CD4-positive, alpha-beta T cell (primary cell): Measurements from ENCODE around the gene PNLDC1. TPM values are rescaled to one million over a fixed set of nuclear protein-coding genes. Genes with fewer than 3 reads are reported as not detected.

ENCODE experiments used
- ATAC-seq: fragments of 200-7000 bp; cut with Tn5 transposase; one replicate; pipeline ENCODE4 v1.10.0; 2022; ENCODE audit warnings: mild to moderate bottlenecking; ENCODE audit not compliant: poor library complexity
- CTCF ChIA-PET: fragments of 350-600 bp; sonication (Branson Sonifier 250); formaldehyde crosslinking; loops from one replicate; lab custom pipeline; 2021; ENCODE audit warnings: antibody characterized with exemption, inconsistent platforms; lab: Charles Lee
- POLR2A ChIA-PET: fragments of 350-600 bp; sonication (Branson Sonifier 250); formaldehyde crosslinking; loops from one replicate; lab custom pipeline; 2021; ENCODE audit warnings: antibody characterized with exemption, inconsistent platforms; lab: Charles Lee
- DNase-seq, 14 experiments: peaks; one replicate each; pipeline ENCODE4 v3.0.0-alpha.2; 2013 to 2020; ENCODE audit warnings: mixed read lengths in 2 of 14
- H3K27ac ChIP-seq, 2 donors: one replicate each; pipeline versions ENCODE4 v1.5.1 to v1.7.0; 2013; ENCODE audit warnings: low read length in 2 of 2, low read depth in 1 of 2, mild to moderate bottlenecking in 1 of 2
- H3K27me3 ChIP-seq, 2 experiments: 1 replicate in 1 of 2; 2 replicates in 1 of 2; pipeline versions ENCODE4 v1.6.1 to v1.7.0; 2013; ENCODE audit warnings: low read length in 2 of 2, control low read depth in 1 of 2, mild to moderate bottlenecking in 1 of 2, moderate library complexity in 1 of 2; ENCODE audit not compliant: insufficient read depth in 2 of 2, control insufficient read depth in 1 of 2
- H3K36me3 ChIP-seq: one replicate; pipeline ENCODE4 v1.6.1; 2013; ENCODE audit warnings: low read length, control low read depth; ENCODE audit not compliant: insufficient read depth
- H3K4me1 ChIP-seq: one replicate; pipeline ENCODE4 v1.6.1; 2013; ENCODE audit warnings: low read length, control low read depth; ENCODE audit not compliant: insufficient read depth
- H3K4me3 ChIP-seq: one replicate; pipeline ENCODE4 v1.5.1; 2013; ENCODE audit warnings: mild to moderate bottlenecking, low read length, moderate library complexity
- H3K9me3 ChIP-seq, 2 experiments: 1 replicate in 1 of 2; 2 replicates in 1 of 2; pipeline versions ENCODE4 v1.6.1 to v1.7.0; 2013; ENCODE audit warnings: low read length in 2 of 2, mild to moderate bottlenecking in 2 of 2, control low read depth in 1 of 2, moderate library complexity in 1 of 2; ENCODE audit not compliant: control insufficient read depth in 1 of 2, insufficient read depth in 1 of 2
- H3K27ac Mint-ChIP-seq: one replicate; pipeline ENCODE4 v1.8.0; 2020; ENCODE audit warnings: mixed read lengths
- H3K27me3 Mint-ChIP-seq: one replicate; pipeline ENCODE4 v1.8.0; 2021; ENCODE audit warnings: mixed read lengths
- H3K36me3 Mint-ChIP-seq: one replicate; pipeline ENCODE4 v1.8.0; 2021; ENCODE audit warnings: low read depth, mixed read lengths
- H3K4me1 Mint-ChIP-seq: one replicate; pipeline ENCODE4 v1.8.0; 2021; ENCODE audit warnings: low read depth, mixed read lengths
- H3K4me3 Mint-ChIP-seq: one replicate; pipeline ENCODE4 v1.8.0; 2020; ENCODE audit warnings: mild to moderate bottlenecking, mixed read lengths
- H3K9me3 Mint-ChIP-seq: one replicate; pipeline ENCODE4 v1.8.0; 2020; ENCODE audit warnings: mixed read lengths
- intact Hi-C, 2 experiments: fragments of 100-400 bp; cut with DNase I in 1 of 2; cut with micrococcal nuclease in 1 of 2; formaldehyde crosslinking; loops; one replicate each; pipeline versions ENCODE4 v1.15.1 to v1.9.0; 2023 to 2025; cut with DNase I, micrococcal nuclease
- total RNA-seq, 174 experiments: library from RNA in 2 of 174; stranded (reverse) in 2 of 174; gene quantifications; one replicate each; pipeline ENCODE4 v1.2.3 and lab custom pipeline; 2021 to 2026
- TF ChIP-seq, protein P1 (sequence below): fragments of 200-600 bp; IDR thresholded peaks from one replicate; pipeline ENCODE4 v1.8.0; 2022; ENCODE audit warnings: antibody characterized with exemption, mild to moderate bottlenecking

Gene PNLDC1
- total RNA-seq, 2 experiments from 2014 or later: 0.14 TPM; not detected in 1

DNA sequence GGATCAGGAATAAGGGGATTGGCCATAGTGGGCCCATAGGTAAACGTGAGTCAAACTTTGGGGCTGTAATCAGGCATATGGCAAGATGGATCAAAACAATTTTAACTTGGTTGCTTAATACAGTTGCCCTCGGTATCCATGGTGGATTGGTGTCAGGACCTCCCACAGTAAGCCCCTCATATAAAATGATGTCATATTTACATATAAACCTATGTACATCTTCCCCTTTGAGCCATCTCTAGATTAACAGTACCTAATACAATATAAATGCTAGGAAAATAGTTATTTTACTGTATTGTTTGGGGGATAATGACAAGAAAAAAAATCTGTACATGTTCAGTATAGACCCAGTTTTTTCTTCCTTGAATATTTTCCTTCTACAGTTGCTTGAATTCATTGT, 45.7 kb upstream of the PNLDC1 start:
- Mint-ChIP-seq H3K4me1 (peaks cover 19% of the 10 kb centered on the region), H3K27ac (peak overlapping the region; percentile 15), H3K9me3 (no peaks in the 10 kb centered on the region), H3K36me3 (peaks cover 94% of the 10 kb centered on the region), H3K4me3 (no peak overlapping the region), H3K27me3 (no peaks in the 10 kb centered on the region)
- intact Hi-C loops: no loop called here
- H3K4me1 ChIP-seq: no peaks in the 10 kb centered on the region
- DNase-seq: no peak
- no peak overlapping the region for H3K4me3 ChIP-seq
- no peak overlapping the region for H3K27ac ChIP-seq
- TF ChIP-seq, protein P1, sequence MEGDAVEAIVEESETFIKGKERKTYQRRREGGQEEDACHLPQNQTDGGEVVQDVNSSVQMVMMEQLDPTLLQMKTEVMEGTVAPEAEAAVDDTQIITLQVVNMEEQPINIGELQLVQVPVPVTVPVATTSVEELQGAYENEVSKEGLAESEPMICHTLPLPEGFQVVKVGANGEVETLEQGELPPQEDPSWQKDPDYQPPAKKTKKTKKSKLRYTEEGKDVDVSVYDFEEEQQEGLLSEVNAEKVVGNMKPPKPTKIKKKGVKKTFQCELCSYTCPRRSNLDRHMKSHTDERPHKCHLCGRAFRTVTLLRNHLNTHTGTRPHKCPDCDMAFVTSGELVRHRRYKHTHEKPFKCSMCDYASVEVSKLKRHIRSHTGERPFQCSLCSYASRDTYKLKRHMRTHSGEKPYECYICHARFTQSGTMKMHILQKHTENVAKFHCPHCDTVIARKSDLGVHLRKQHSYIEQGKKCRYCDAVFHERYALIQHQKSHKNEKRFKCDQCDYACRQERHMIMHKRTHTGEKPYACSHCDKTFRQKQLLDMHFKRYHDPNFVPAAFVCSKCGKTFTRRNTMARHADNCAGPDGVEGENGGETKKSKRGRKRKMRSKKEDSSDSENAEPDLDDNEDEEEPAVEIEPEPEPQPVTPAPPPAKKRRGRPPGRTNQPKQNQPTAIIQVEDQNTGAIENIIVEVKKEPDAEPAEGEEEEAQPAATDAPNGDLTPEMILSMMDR: no peak
- no peaks in the 10 kb centered on the region for H3K27me3 ChIP-seq
- no peaks in the 10 kb centered on the region for H3K9me3 ChIP-seq
- CTCF ChIA-PET: no interaction called here
- POLR2A ChIA-PET: no interaction called here
- ATAC-seq: no peak
- H3K36me3 ChIP-seq: peaks cover 84% of the 10 kb centered on the region

DNA sequence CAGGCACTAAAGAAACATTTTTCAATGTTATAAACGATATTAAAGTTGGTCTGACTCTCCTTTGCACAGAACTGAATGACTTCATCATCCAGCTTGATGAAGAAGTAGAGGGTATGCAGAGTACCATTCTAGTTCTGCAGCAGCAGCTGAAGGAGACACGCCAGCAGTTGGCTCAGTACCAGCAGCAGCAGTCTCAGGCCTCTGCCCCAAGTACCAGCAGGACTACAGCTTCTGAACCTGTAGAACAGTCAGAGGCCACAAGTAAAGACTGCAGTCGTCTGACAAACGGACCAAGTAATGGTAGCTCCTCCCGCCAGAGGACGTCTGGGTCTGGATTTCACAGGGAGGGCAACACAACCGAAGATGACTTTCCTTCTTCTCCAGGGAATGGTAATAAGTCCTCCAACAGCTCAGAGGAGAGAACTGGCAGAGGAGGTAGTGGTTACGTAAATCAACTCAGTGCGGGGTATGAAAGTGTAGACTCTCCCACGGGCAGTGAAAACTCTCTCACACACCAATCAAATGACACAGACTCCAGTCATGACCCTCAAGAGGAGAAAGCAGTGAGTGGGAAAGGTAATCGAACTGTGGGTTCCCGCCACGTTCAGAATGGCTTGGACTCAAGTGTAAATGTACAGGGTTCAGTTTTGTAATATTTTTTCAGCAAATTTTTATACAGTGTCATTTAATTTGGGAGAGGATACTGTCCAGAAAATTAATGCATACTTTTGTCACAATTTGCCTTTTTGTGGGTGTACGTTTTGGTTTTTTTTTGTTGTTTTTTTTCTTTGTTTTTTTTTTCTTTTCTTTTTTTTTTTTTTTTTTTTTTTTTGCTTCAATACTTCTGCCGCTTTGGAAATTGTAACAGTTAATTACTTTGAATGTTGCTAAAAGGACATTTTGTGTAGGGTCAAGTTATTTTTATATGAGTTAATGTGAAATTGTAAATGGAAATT, 44.8 kb upstream of the PNLDC1 start:
- Histone ChIP-seq H3K9me3 (no peaks in the 10 kb centered on the region), H3K4me1 (no peaks in the 10 kb centered on the region), H3K4me3 (no peak overlapping the region), H3K27me3 (no peaks in the 10 kb centered on the region), H3K36me3 (peaks cover 75% of the 10 kb centered on the region), H3K27ac (no peak overlapping the region)
- Mint-ChIP-seq H3K4me1 (peaks cover 19% of the 10 kb centered on the region), H3K9me3 (no peaks in the 10 kb centered on the region), H3K27me3 (no peaks in the 10 kb centered on the region), H3K36me3 (peaks cover 90% of the 10 kb centered on the region), H3K27ac (peak overlapping the region; percentile 15), H3K4me3 (no peak overlapping the region)
- DNase-seq (no peak), ATAC-seq (no peak)
- ChIA-PET CTCF (no interaction called here), POLR2A (interaction anchor here (1.0 kb wide), 2 partner anchors 29 to 36 kb away, joined by 4 to 5 read pairs; partner anchors contain the start of gene WTAP)
- TF ChIP-seq, protein P1: no peak
- intact Hi-C loops: no loop called here

DNA sequence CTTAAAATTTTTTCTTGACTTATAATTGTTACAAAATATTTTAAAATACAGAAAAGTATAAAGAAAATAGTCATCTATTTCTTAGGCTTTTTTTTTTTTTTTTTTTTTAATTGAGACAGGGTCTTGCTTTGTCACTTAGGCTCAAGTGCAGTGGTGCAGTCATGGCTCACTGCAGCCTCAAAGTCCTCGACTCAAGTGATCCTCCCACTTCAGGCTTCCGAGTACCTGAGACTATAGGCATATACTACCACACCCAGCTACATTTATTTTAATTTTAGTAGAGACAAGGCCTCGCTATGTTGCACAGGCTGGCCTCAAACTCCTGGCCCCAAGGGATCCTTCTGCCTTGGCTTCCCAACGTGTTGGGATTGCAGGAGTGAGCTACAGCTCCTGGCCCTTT, 43.6 kb upstream of the PNLDC1 start:
- DNase-seq: no peak
- H3K4me1 Mint-ChIP-seq: peaks cover 30% of the 10 kb centered on the region
- H3K27me3 Mint-ChIP-seq: no peaks in the 10 kb centered on the region
- no peak overlapping the region for H3K27ac ChIP-seq
- H3K9me3 ChIP-seq: no peaks in the 10 kb centered on the region
- H3K27me3 ChIP-seq: no peaks in the 10 kb centered on the region
- ChIA-PET CTCF (interaction anchor here (0.6 to 1.6 kb wide), 2 partner anchors 24 to 36 kb away, joined by 3 to 4 read pairs; no protein-coding TSS in a partner anchor), POLR2A (interaction anchor here (1.0 kb wide), 2 partner anchors 30 to 34 kb away, joined by 4 to 5 read pairs; partner anchors contain the start of gene WTAP)
- no peaks in the 10 kb centered on the region for H3K9me3 Mint-ChIP-seq
- no peak overlapping the region for H3K4me3 Mint-ChIP-seq
- no peak overlapping the region for H3K4me3 ChIP-seq
- TF ChIP-seq, protein P1: no peak
- H3K27ac Mint-ChIP-seq: peak overlapping the region; percentile 39
- no peak for ATAC-seq
- H3K36me3 Mint-ChIP-seq: peaks cover 81% of the 10 kb centered on the region
- H3K4me1 ChIP-seq: peaks cover 10% of the 10 kb centered on the region
- intact Hi-C loops: loop anchor here in 1 of 2 experiments (2.0 kb wide), 1 partner anchor 20 kb away; no protein-coding TSS in a partner anchor
- peaks cover 67% of the 10 kb centered on the region for H3K36me3 ChIP-seq
